Measurements from ENCODE around the gene OCEL1.

The OCEL1 gene

GRCh38 chr19:17209126-17210036 is 16.6 kb upstream of the OCEL1 start:
- peak in 1 of 2 donors; percentile 39 for DNase-seq (ENCODE audit: low read depth in 2 of 2)

DNA sequence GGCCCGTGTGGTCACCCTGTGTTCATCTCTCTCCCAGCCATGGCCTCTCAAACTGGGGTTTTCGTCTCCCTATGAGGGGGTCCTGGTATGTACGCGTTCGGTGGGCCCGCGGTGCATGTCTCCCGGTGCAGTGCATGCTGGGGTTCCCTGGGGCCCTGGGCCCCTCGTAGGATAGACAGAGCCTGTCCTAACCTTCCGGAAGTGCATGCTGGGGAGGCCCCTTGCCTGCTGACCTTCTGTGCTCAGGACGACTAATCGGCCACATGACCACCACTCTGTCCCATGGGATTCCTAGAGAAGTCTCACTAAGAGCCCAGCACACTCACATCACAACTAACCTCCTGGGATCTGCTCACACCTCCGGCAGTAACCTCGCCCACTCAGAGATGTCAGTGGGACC is 15.7 kb upstream of the OCEL1 start:
- no peak for DNase-seq (ENCODE audit: low read depth in 2 of 2)

GRCh38 chr19:17211547-17212446 is 14.2 kb upstream of the OCEL1 start:
- no peak for DNase-seq (ENCODE audit: low read depth in 2 of 2)

DNA sequence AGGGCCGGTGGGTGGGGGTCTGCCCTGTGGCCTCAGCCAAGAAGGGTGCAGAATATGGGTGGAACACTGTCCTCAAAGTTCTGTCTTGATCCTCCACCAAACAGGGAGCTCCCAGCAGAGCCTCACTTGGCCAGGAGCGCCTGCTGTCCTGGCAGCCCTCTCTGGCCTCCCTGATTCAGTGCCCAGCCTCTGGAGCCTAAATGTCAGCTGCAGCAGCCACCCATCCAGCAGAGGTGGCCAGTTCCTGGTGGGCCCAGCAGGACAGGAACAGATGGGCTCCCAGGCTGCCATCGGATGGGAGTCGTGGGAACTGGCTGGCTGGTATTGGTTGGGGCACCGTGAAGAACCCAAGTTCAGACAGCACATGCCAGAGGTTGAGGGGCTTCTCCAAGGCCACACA is 12.7 kb upstream of the OCEL1 start:
- DNase-seq (ENCODE audit: low read depth in 2 of 2): no peak

DNA sequence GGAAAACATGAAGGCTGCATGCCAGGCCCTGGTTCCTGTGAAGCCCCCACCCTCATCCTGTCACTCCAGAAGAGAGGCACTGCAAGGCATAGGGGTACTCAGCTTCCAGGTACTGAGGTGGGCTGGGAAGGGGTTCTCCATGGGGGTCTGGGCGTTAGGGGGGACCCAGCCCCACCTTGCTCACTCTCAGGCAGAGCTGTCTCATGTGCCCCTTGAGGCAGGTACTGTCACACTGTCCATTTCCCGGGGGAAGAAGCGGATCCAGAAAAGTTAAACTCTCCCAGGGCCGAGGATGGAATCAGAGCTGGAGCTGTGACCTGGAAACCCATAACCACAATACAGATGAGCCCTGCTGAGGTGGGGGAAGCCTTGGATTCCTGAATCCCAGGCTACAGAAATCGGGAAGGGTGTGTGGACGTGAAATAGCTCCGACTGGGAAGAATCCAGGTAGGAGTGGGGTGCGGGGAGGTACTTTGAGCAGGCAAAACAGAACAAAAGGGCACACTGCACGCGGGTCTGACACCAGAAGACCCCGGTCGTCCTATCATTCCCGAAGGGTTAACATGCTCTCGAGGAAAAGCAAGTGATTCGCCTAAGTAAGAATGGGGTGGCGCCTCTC is 11.4 kb upstream of the OCEL1 start:
- no peak for DNase-seq (ENCODE audit: low read depth in 2 of 2)

DNA sequence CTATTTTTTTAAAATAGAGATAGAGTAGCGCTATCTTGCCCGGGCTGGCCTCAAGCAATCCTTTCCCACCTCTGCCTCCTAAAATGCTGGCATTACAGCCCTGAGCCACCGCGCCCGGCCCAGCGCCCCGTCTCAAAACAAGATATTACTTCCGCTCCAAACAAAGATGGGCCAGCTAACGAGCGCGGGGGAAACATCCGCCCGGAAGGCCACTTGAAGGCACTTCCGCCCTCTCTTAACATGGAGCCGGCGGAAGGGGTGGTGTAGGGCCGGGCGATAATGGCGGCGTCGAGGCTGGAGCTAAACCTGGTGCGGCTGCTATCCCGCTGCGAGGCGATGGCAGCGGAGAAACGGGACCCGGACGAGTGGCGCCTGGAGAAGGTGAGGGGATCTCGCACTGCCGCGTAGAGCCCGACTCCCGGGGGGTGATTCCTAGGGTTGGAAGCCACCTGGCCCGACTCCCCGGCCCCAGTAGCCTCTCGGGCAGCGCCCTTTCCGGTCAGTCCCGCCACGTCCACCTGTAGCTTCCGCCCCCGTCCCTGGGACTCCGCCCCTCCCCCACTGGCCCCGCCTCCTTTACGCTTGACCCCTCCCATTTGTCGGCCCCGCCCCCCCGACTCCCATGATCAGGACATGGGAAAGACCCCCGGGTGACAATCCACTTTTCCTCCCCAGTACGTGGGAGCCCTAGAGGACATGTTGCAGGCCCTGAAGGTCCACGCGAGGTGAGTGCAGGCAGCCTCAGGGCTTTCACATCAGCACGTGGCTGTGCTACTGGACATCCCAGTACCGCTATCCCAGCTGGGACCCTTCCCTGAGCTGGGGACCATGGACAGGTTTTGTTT is 10.7 kb upstream of the OCEL1 start, which contains the start of gene USE1:
USE1 (plus strand) TSS at position 231 of the 845 bp plus-strand sequence; CDS start at position 280, 49 bp downstream.
- peak; percentile 69 to 81 for DNase-seq (ENCODE audit: low read depth in 2 of 2)

GRCh38 chr19:17216058-17216670 is 9.9 kb upstream of the OCEL1 start:
- no peak for DNase-seq (ENCODE audit: low read depth in 2 of 2)

- no peak for DNase-seq (ENCODE audit: low read depth in 2 of 2)
These were observed 6.7 kb upstream of the OCEL1 start for GRCh38 chr19:17219286-17219685.

- no peak for DNase-seq (ENCODE audit: low read depth in 2 of 2)
These were observed 5.7 kb upstream of the OCEL1 start for GRCh38 chr19:17220207-17220758.

GRCh38 chr19:17225053-17225452 is 973 bp upstream of the OCEL1 start:
- DNase-seq (ENCODE audit: low read depth in 2 of 2): no peak

DNA sequence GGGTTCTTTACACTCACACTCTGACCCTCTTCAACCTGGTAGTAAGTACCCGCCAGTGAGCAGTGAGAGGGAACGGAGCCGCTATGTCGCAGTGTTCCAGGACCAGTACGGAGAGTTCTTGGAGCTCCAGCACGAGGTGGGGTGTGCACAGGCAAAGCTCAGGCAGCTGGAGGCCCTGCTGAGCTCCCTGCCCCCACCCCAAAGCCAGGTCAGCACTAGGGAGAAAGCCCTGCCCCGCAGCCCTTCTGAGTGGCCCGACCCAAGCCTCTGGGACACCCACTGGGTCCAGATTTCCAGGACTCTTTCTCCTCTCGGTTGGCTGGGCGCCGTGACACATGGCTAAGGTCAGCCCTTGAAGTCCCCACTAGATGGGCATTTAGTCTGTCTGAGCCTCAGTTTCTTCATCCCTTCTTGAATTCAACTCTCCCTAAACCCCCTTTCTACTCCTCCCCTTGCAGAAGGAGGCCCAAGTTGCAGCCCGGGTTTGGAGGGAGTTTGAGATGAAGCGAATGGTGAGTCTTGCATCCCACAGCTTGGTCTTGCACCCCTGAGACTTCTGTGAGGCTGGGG is 1.9 kb downstream of the OCEL1 start:
- no peak for DNase-seq (ENCODE audit: low read depth in 2 of 2)

GRCh38 chr19:17229890-17230289 is 3.9 kb downstream of the OCEL1 start:
- no peak for DNase-seq (ENCODE audit: low read depth in 2 of 2)

- DNase-seq (ENCODE audit: low read depth in 2 of 2): no peak
These were observed 6.2 kb downstream of the OCEL1 start for GRCh38 chr19:17232258-17232657.

GRCh38 chr19:17234911-17235299 is 8.9 kb downstream of the OCEL1 start:
- peak; percentile 53 to 63 for DNase-seq (ENCODE audit: low read depth in 2 of 2)

DNA sequence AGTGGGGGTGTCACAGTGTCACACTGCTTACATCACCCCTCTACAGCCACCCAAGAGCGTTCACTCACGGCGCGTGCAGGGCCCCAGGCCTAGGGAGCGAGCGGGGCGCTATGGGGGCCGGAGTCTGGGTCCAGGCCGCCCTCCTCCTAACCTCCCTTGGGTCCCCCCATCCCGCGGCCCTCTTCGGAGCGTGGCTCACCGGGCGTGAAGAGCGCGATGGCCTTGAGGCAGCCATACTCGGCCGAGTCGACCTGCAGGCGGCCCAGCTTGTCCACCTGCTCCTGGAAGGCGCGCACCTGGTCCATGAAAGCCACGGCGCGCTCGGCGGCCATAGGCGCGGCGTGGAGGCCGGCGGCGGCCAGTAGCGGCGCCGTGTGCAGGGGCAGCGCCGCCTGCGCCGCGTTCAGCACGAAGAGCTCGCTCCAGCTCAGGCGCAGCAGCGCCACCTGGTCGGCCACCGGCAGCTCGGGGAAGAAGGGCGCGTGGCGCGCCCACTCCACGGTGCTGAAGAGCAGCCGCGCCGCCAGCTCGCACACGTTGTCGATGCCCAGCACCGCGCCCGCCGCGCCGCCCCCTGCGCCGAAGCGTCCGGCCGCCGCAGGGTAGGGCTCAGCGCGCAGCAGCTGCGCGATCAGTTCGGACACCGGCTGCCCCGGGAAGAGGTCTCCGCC is 9.4 kb downstream of the OCEL1 start:
- peak in 1 of 2 donors; percentile 54 for DNase-seq (ENCODE audit: low read depth in 2 of 2)

- DNase-seq (ENCODE audit: low read depth in 2 of 2): no peak
These were observed 10.1 kb downstream of the OCEL1 start for GRCh38 chr19:17235971-17236777.

GRCh38 chr19:17236811-17237543 is 11.0 kb downstream of the OCEL1 start:
- no peak for DNase-seq (ENCODE audit: low read depth in 2 of 2)

Data from activated CD4-positive, alpha-beta T cell treated with anti-CD3 and anti-CD28 coated beads for 24 hours (primary cell).